22Rv1 (cell line): ENCODE results near the gene DMRTA2.

Source experiments
- H3K27ac ChIP-seq: fragments of 450-650 bp; 2 replicates; pipeline ENCODE4 v1.5.1; 2017
- CTCF ChIP-seq: fragments of 450-650 bp; IDR thresholded peaks from 2 replicates; pipeline ENCODE4 v1.5.1; 2017; ENCODE audit warnings: mild to moderate bottlenecking
- ZFX ChIP-seq: fragments of 450-650 bp; IDR thresholded peaks from 2 replicates; pipeline ENCODE4 v1.6.1; 2017; ENCODE audit warnings: antibody characterized with exemption, borderline replicate concordance

DMRTA2 gene

GRCh38 chr1:50424045-50424883 lies 1.0 kb upstream of the DMRTA2 start:
- H3K27ac ChIP-seq: no peak overlapping the region
- TF ChIP-seq CTCF: no peak
- TF ChIP-seq ZFX: no peak

- no peak overlapping the region for H3K27ac ChIP-seq
- TF ChIP-seq CTCF (no peak), ZFX (no peak)
Observed at GRCh38 chr1:50423670-50424000, 392 bp upstream of the DMRTA2 start.

- TF ChIP-seq ZFX: no peak
- no peak for TF ChIP-seq CTCF
- no peak overlapping the region for H3K27ac ChIP-seq
Observed at GRCh38 chr1:50422675-50422945, 633 bp downstream of the DMRTA2 start.

GRCh38 chr1:50421768-50422674 lies 1.2 kb downstream of the DMRTA2 start:
- H3K27ac ChIP-seq: no peak overlapping the region
- TF ChIP-seq CTCF: no peak
- TF ChIP-seq ZFX: no peak

GRCh38 chr1:50421366-50421748 lies 1.9 kb downstream of the DMRTA2 start:
- no peak overlapping the region for H3K27ac ChIP-seq
- TF ChIP-seq CTCF: no peak
- no peak for TF ChIP-seq ZFX

GRCh38 chr1:50420689-50421365 lies 2.4 kb downstream of the DMRTA2 start:
- no peak overlapping the region for H3K27ac ChIP-seq
- TF ChIP-seq ZFX (no peak), CTCF (no peak)
